Measurements from ENCODE around the gene PID1.

GRCh38 chr2:229275506-229275905 is 4.4 kb upstream of the PID1 start:
- TF ChIP-seq CTCF (IDR thresholded peaks at IDR 0.05): no peak
- no peak for TF ChIP-seq POLR2AphosphoS5 (IDR thresholded peaks at IDR 0.05)
- TF ChIP-seq EP300 (IDR thresholded peaks at IDR 0.05): no peak

Measured in sigmoid colon (tissue), 4 donors.